ENCODE results near the gene SLC25A53.

GRCh38 chrX:104126856-104127255 is 30.0 kb downstream of the SLC25A53 start:
- TF ChIP-seq CTCF (IDR thresholded peaks at IDR 0.05): no peak
- TF ChIP-seq POLR2A (IDR thresholded peaks at IDR 0.05): no peak

Measured in thyroid gland (tissue), 4 donors.